ENCODE data around the gene LBX1. TPM values are rescaled to one million over a fixed set of nuclear protein-coding genes. Genes with fewer than 3 reads are reported as not detected.

Gene LBX1
- total RNA-seq, 1 donor = not detected

DNA sequence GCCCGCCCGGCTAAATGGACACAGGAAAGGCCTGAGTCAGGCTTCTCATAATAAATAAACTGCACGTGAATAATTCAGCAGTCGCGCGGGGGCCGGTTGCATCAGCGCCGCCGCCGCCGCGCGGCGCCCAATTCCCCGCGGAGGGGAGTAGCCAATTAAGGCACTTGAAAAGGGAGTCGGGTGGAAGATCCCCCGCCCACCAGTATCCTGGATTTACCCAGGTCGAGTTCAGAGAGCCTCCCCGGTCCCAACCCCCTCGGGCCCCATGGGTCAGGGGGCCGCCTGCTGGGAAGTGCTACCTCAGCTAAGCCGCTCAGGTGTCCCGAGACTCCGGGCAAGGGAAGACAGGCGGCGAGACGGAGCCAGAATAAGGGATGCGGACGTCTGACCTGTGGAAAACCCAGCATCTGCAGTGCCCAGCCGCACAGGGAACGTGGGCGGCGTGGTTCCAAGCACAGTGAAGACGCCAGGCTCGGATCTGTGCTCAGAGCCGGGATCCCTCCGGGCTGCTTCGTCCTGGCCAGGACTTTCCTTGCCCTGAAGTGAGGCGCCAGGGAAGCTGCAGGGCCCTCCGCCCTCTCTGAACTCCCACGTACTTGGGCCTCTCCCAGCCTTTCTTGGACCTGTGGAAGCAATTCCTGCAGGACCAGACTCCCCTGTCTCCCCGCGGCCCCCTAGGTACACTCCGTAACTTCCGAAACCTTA is 7.3 kb upstream of the LBX1 start:
- no peak for DNase-seq (ENCODE audit: low read depth)
- TF ChIP-seq CTCF (IDR thresholded peaks at IDR 0.05; ENCODE audit: insufficient read depth, low read depth, low read length) = no peak
- H3K4me3 ChIP-seq (ENCODE audit: low read depth, low read length) = no peak overlapping the region

DNA sequence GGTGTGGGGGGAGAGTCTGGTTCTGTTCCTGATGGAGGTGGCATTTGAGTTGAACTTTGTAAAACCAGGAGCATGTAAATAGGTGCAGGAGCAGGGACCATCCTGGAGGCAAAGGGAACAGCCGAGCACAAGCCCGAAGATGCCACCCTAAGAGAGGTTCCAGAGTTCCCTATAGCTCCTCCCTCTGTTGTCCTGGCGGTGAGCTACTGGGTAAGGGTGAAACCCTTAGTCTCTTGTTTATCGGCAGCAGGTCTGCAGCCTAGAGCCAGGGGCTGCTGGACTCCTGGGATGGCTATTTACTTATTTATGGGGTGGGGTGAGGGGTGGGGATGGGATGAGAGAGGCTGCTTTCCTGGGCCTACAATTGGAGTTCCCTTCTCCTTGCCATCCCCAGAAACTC is 6.5 kb upstream of the LBX1 start:
- no peak for DNase-seq (ENCODE audit: low read depth)
- H3K4me3 ChIP-seq (ENCODE audit: low read depth, low read length) = no peak overlapping the region
- no peak for TF ChIP-seq CTCF (IDR thresholded peaks at IDR 0.05; ENCODE audit: insufficient read depth, low read depth, low read length)

GRCh38 chr10:101234333-101234732 is 5.1 kb upstream of the LBX1 start:
- no peak for TF ChIP-seq CTCF (IDR thresholded peaks at IDR 0.05; ENCODE audit: insufficient read depth, low read depth, low read length)
- no peak for DNase-seq (ENCODE audit: low read depth)
- no peak overlapping the region for H3K4me3 ChIP-seq (ENCODE audit: low read depth, low read length)

DNA sequence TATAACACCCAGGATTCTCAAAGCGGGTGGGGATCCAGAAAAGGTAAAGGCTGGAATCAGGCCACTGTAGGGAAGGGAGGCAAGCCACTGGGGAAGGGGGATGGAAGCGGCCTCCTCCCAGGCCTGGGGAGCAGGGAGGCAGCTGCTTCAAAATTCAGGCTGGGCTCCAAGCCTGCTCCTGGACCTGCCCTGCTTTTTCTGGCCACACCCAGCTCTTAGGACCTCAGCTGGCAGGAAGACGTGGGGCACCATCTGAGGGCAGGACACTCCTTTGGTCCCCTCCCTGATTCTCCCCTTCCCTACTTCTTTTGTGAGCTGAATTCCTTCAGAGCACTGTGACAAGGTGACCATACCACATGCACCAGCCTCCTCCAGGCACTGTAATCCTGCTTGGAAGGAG is 4.6 kb upstream of the LBX1 start:
- TF ChIP-seq CTCF (IDR thresholded peaks at IDR 0.05; ENCODE audit: insufficient read depth, low read depth, low read length) = no peak
- no peak overlapping the region for H3K4me3 ChIP-seq (ENCODE audit: low read depth, low read length)
- no peak for DNase-seq (ENCODE audit: low read depth)

- TF ChIP-seq CTCF (IDR thresholded peaks at IDR 0.05; ENCODE audit: insufficient read depth, low read depth, low read length) = no peak
Measured at GRCh38 chr10:101233443-101233842, 4.2 kb upstream of the LBX1 start.

DNA sequence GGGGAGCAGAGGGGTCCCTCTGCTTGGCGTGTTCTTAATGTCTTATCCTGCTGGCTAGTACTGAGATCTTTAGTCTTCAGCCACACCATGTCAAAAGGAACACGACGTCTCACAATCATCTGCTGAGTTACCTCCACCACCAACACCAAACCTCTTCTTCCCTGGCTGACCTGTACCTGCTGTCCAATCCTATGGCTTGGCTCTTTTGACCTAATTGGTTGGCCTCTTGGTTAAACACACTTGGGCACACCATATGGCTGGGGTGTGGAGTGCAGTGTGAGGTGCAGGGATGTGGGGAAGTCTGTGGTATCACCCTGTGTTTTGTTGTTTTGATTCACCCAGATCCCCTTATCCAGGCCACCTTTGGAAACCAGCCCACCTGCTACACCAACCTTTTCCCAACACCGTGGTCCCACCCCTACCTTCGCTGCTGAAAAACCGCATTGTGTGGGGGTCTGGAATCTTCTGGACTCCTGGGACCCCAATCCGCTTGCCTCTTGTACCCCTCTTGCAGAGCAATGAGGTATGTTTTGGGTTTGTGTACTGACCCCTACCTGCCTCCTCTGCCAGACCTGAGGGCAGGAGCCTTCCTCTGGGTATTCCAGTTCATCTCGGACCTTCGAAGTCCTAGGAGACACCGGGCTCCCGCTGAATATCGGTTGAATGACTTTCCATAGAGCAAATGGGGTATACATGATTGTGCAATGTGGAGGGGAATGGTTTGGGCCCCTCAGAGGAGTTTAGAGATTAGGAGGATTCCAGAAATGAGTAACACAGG is 2.8 kb upstream of the LBX1 start:
- no peak overlapping the region for H3K4me3 ChIP-seq (ENCODE audit: low read depth, low read length)
- TF ChIP-seq CTCF (IDR thresholded peaks at IDR 0.05; ENCODE audit: insufficient read depth, low read depth, low read length) = no peak
- DNase-seq (ENCODE audit: low read depth) = no peak

More at GRCh38 chr10:101233443-101233842, 4.2 kb upstream of the LBX1 start:
- DNase-seq (ENCODE audit: low read depth) = no peak
- H3K4me3 ChIP-seq (ENCODE audit: low read depth, low read length) = no peak overlapping the region

Measured in fibroblast of villous mesenchyme (primary cell).